ENCODE results near the gene TRIM52. TPM values are rescaled to one million over a fixed set of nuclear protein-coding genes. Genes with fewer than 3 reads are reported as not detected.
"Not testable (repeated sequence)": the region's sequence is repeated elsewhere in the genome, so short reads cannot be mapped to it uniquely, and the experiment has no call there.

TRIM52 gene
- polyA plus RNA-seq, 1 of the 3 experiments (the other 2 are of a cell fraction), result 6.4 TPM

- TF ChIP-seq MAX (IDR thresholded peaks at IDR 0.05; ENCODE audit: low read depth) (peak; percentile 77; the same call in 1 of the 2 replicates), POLR2AphosphoS5 (IDR thresholded peaks at IDR 0.05; ENCODE audit: low read depth, low read length) (peak; percentile 92), USF1 (IDR thresholded peaks at IDR 0.05; ENCODE audit: borderline replicate concordance, low read depth) (no peak), RXRA (IDR thresholded peaks at IDR 0.05; ENCODE audit: borderline replicate concordance, low read depth) (no peak), SIN3A (IDR thresholded peaks at IDR 0.05; ENCODE audit: borderline replicate concordance, low read depth, low read length) (peak; percentile 58), TCF12 (IDR thresholded peaks at IDR 0.05) (no peak), IRF3 (IDR thresholded peaks at IDR 0.05; ENCODE audit: low read depth, low read length) (no peak), TAF1 (IDR thresholded peaks at IDR 0.05; ENCODE audit: borderline replicate concordance, low read depth, low read length) (peak; percentile 85), FOXJ3 (CRISPR knock-in tag; IDR thresholded peaks at IDR 0.05) (no peak), RAD21 (IDR thresholded peaks at IDR 0.05; ENCODE audit: low read length) (no peak)
Measured at GRCh38 chr5:181281077-181281983, 20.4 kb upstream of the TRIM52 start (continued).

- WGBS (ENCODE audit: low lambda C conversion rate), result 10% methylated on average over 7 of the region's 7 CpGs
- peaks cover 26% of the 10 kb centered on the region for H4K20me1 ChIP-seq (ENCODE audit: insufficient read depth)
- H3K9me3 ChIP-seq, result no peaks in the 10 kb centered on the region
- peak overlapping the region; percentile 79 to 86; a peak in 3 of 4 replicates for H3K27ac ChIP-seq (ENCODE audit: low read depth in 2 of 2, low read length in 1 of 2)
- H3K27me3 ChIP-seq (ENCODE audit: insufficient read depth), result no peaks in the 10 kb centered on the region
- H3F3A ChIP-seq (replicated peaks; ENCODE audit: insufficient read depth), result peaks cover 14% of the 10 kb centered on the region
- peak overlapping the region; percentile 87; the same call in 1 of the 2 replicates for H2AFZ ChIP-seq (ENCODE audit: low read depth)
- CTCF ChIA-PET, result interaction anchor here (1.8 kb wide), 1 partner anchor 19 kb away, joined by 7 read pairs; the partner anchor contains the start of gene TRIM52
- TF ChIP-seq MEF2A (IDR thresholded peaks at IDR 0.05; ENCODE audit: borderline replicate concordance, low read depth) (no peak), MXI1 (IDR thresholded peaks at IDR 0.05; ENCODE audit: low read depth, low read length) (peak; percentile 26; the same call in 1 of the 2 replicates), FOXJ3 (CRISPR knock-in tag; IDR thresholded peaks at IDR 0.05) (no peak)
- H3K4me2 ChIP-seq, result peak overlapping the region; percentile 96
- peaks cover 22% of the 10 kb centered on the region for H3K79me2 ChIP-seq (ENCODE audit: insufficient read depth)
- no peaks in the 10 kb centered on the region for H3K9me2 ChIP-seq
- POLR2A ChIA-PET, result interaction anchor here (2.1 kb wide), 1 partner anchor 18 kb away, joined by 20 read pairs; no protein-coding TSS in a partner anchor
- H3K36me3 ChIP-seq (replicated peaks in 1 of 2; ENCODE audit: control insufficient read depth in 1 of 2, insufficient read depth in 2 of 2, low read length in 1 of 2), result peaks cover 6% of the 10 kb centered on the region in 2 experiments
- peak overlapping the region; percentile 70 to 82 for H3K4me3 ChIP-seq (ENCODE audit: low read depth in 2 of 2, low read length in 1 of 2)
- H3K4me1 ChIP-seq (ENCODE audit: control insufficient read depth in 1 of 2, insufficient read depth in 2 of 2, low read depth in 1 of 2, low read length in 1 of 2), result peaks cover 0 to 9% of the 10 kb centered on the region in 2 experiments; a peak in 1 of 4 replicates
- no peak for DNase-seq
- peak overlapping the region; percentile 92 for H3K9ac ChIP-seq
Measured at GRCh38 chr5:181280251-181280762, 19.4 kb upstream of the TRIM52 start.

- H3K27me3 ChIP-seq (ENCODE audit: insufficient read depth); H3K9ac ChIP-seq; H3K36me3 ChIP-seq (replicated peaks in 1 of 2; ENCODE audit: control insufficient read depth in 1 of 2, insufficient read depth in 2 of 2, low read length in 1 of 2); H3K79me2 ChIP-seq (ENCODE audit: insufficient read depth); H4K20me1 ChIP-seq (ENCODE audit: insufficient read depth); H2AFZ ChIP-seq (ENCODE audit: low read depth); H3K9me3 ChIP-seq; H3K9me2 ChIP-seq; H3F3A ChIP-seq (replicated peaks; ENCODE audit: insufficient read depth); H3K4me2 ChIP-seq; H3K4me3 ChIP-seq (ENCODE audit: low read depth in 2 of 2, low read length in 1 of 2); H3K4me1 ChIP-seq (ENCODE audit: control insufficient read depth in 1 of 2, insufficient read depth in 2 of 2, low read depth in 1 of 2, low read length in 1 of 2); DNase-seq; H3K27ac ChIP-seq (ENCODE audit: low read depth in 2 of 2, low read length in 1 of 2); POLR2A ChIA-PET: not testable (repeated sequence)
- CTCF ChIA-PET, result interaction anchor here (0.7 kb wide), 1 partner anchor 31 kb away, joined by 3 read pairs; no protein-coding TSS in a partner anchor
- WGBS (ENCODE audit: low lambda C conversion rate), result 98% methylated on average over 19 of the region's 28 CpGs
Measured at GRCh38 chr5:181273433-181273744, 12.4 kb upstream of the TRIM52 start.

Data from SK-N-SH (cell line).